HepG2 (cell line): Measurements from ENCODE around the gene REEP3. TPM values are rescaled to one million over a fixed set of nuclear protein-coding genes. Genes with fewer than 3 reads are reported as not detected.

Source experiments
- BCL6 ChIP-seq: IDR thresholded peaks from 2 replicates; pipeline ENCODE4 v1.6.1; 2016; ENCODE audit warnings: missing genetic modification reagents, missing compliant biosample characterization
- CBFB ChIP-seq: sonication (generic); formaldehyde crosslinking; IDR thresholded peaks from 2 replicates; pipeline ENCODE4 v1.4.0; 2020; ENCODE audit warnings: missing genetic modification reagents
- GATA4 ChIP-seq: sonication (generic); IDR thresholded peaks from 2 replicates; pipeline ENCODE4 v1.6.1; 2016; ENCODE audit warnings: antibody characterized with exemption, low read depth, borderline replicate concordance
- KMT2A ChIP-seq: sonication (generic); formaldehyde crosslinking; IDR thresholded peaks from 2 replicates; pipeline ENCODE4 v1.4.0; 2020; ENCODE audit warnings: missing genetic modification reagents
- MED8 ChIP-seq: sonication (generic); formaldehyde crosslinking; IDR thresholded peaks from 2 replicates; pipeline ENCODE4 v1.8.1; 2023; ENCODE audit warnings: mild to moderate bottlenecking, missing genetic modification reagents; ENCODE audit not compliant: insufficient replicate concordance
- NCOR1 ChIP-seq: fragments of 200-600 bp; sonication (generic); IDR thresholded peaks from 2 replicates; pipeline ENCODE4 v1.7.0; 2017; ENCODE audit warnings: antibody characterized with exemption, low read length, borderline replicate concordance
- SKI ChIP-seq: fragments of 450-650 bp; IDR thresholded peaks from one replicate; pipeline ENCODE4 v1.6.1; 2018; ENCODE audit warnings: mild to moderate bottlenecking; ENCODE audit not compliant: partially characterized antibody
- WIZ ChIP-seq: sonication (generic); formaldehyde crosslinking; IDR thresholded peaks from 2 replicates; pipeline ENCODE4 v1.5.1; 2020; ENCODE audit warnings: mild to moderate bottlenecking, missing genetic modification reagents
- ZBTB3 ChIP-seq: sonication (generic); formaldehyde crosslinking; IDR thresholded peaks from 2 replicates; pipeline ENCODE4 v1.4.0; 2020; ENCODE audit warnings: low read depth, mild to moderate bottlenecking, moderate library complexity, missing genetic modification reagents, borderline replicate concordance
- ZBTB38 ChIP-seq: sonication (generic); formaldehyde crosslinking; IDR thresholded peaks from 2 replicates; pipeline ENCODE4 v1.5.1; 2020; ENCODE audit warnings: mild to moderate bottlenecking, missing genetic modification reagents
- ZFP36 ChIP-seq: fragments of 150-350 bp; IDR thresholded peaks from 2 replicates; pipeline ENCODE4 v1.6.1; 2018; ENCODE audit warnings: borderline replicate concordance, low read length, low read depth; ENCODE audit not compliant: partially characterized antibody
- ZKSCAN8 ChIP-seq: IDR thresholded peaks from 2 replicates; pipeline ENCODE4 v1.6.1; 2016; ENCODE audit warnings: borderline replicate concordance, missing genetic modification reagents, missing compliant biosample characterization
- ZNF260 ChIP-seq: sonication (generic); formaldehyde crosslinking; IDR thresholded peaks from 2 replicates; pipeline ENCODE4 v1.4.0; 2020; ENCODE audit warnings: missing genetic modification reagents, low read depth, mild to moderate bottlenecking, borderline replicate concordance
- ZNF441 ChIP-seq: sonication (generic); formaldehyde crosslinking; IDR thresholded peaks from 2 replicates; pipeline ENCODE4 v1.7.0; 2021; ENCODE audit warnings: missing genetic modification reagents, borderline replicate concordance
- ZNF549 ChIP-seq: sonication (generic); formaldehyde crosslinking; IDR thresholded peaks from 2 replicates; pipeline ENCODE4 v1.5.0; 2020; ENCODE audit warnings: missing genetic modification reagents
- ZNF710 ChIP-seq: sonication (generic); formaldehyde crosslinking; IDR thresholded peaks from 2 replicates; pipeline ENCODE4 v1.5.0; 2020; ENCODE audit warnings: mild to moderate bottlenecking, missing genetic modification reagents, borderline replicate concordance
- ZNF800 ChIP-seq: sonication (generic); formaldehyde crosslinking; IDR thresholded peaks from 2 replicates; pipeline ENCODE4 v1.4.0; 2020; ENCODE audit warnings: missing genetic modification reagents
- ZNF841 ChIP-seq: sonication (generic); formaldehyde crosslinking; IDR thresholded peaks from 2 replicates; pipeline ENCODE4 v1.8.1; 2023; ENCODE audit warnings: missing genetic modification reagents, borderline replicate concordance
- ZSCAN20 ChIP-seq: sonication (generic); formaldehyde crosslinking; IDR thresholded peaks from 2 replicates; pipeline ENCODE4 v1.4.0; 2020; ENCODE audit warnings: missing genetic modification reagents, mild to moderate bottlenecking, borderline replicate concordance
- ZSCAN29 ChIP-seq: sonication (generic); formaldehyde crosslinking; conservative IDR thresholded peaks from 2 replicates; pipeline ENCODE4 v1.4.0; 2020; ENCODE audit warnings: mild to moderate bottlenecking, missing genetic modification reagents
- polyA plus RNA-seq, 8 experiments: library from polyadenylated mRNA; depleted of rRNA in 3 of 8; stranded (reverse) in 7 of 8; unstranded in 1 of 8; fragments of >200 nt; fragmentation: Illumina TruSeq in 4 of 8; extraction: Trizol in 4 of 8; gene quantifications; 2 replicates each; pipeline versions ENCODE4 v1.2.1 to v1.2.3, GENCODE V29; 2011 to 2016; ENCODE audit warnings: low read depth in 4 of 8, missing spikeins in 1 of 8, mixed read lengths in 1 of 8; ENCODE audit not compliant: insufficient read depth in 1 of 8
- total RNA-seq, 5 experiments: library from RNA; depleted of rRNA; stranded (reverse); fragments of >200 nt; fragmentation: Illumina TruSeq; extraction: Trizol; gene quantifications; 2 replicates each; pipeline ENCODE4 v1.2.3, GENCODE V29; 2016; ENCODE audit warnings: low read depth in 1 of 5
- TF ChIP-seq, protein P1 (sequence below): sonication (generic); formaldehyde crosslinking; IDR thresholded peaks from 2 replicates; pipeline ENCODE4 v1.4.0; 2020; ENCODE audit warnings: missing genetic modification reagents, mild to moderate bottlenecking, borderline replicate concordance
- TF ChIP-seq, protein P2 (sequence below): sonication (generic); formaldehyde crosslinking; IDR thresholded peaks from 2 replicates; pipeline ENCODE4 v1.8.1; 2023; ENCODE audit warnings: missing genetic modification reagents, mild to moderate bottlenecking, borderline replicate concordance

REEP3 gene
- total and polyA plus RNA-seq, 2 of the 13 experiments (the other 11 are each of a cell fraction or from before 2014, with no cell fraction given): 7.1 to 31.4 TPM

DNA sequence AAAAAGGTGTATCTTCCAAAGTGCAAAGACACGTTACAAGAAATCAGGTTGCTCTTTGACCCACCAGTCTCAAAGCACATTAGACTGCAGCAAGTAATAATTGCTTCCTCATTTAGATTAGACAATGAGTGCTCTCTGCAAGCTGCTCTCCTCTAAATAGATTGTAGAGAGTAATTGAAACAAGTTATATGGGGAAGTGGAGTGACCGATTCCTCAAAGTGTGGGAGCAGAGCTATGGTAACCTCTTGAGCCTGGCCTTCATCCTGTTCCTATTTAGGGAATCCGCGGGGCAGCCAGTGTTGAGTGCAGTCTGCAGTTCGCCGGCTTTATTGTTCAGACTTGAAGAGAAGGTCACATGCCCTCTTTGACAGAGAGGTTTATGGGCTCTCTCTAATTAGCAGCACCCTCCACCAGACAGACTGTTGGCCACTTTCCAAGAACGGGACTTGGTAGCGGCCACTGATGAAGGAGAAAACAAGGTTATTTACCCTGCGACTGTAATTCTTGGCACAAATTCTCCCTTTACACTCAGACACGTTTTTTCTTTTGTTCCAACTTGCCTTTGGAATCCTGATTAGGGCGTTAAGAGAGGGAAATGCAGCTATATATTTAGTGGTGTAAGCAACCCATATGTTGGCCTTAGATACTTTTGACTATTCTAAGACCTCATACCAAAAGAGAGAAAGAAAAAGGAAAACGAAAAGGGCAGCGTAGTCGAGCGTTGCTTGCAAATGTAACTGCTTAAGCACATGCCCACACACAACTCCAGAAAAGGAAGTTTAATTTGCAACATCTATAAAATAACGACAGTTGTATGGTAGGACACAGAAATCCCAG lies 107.5 kb downstream of the REEP3 start (continued):
- TF ChIP-seq ZKSCAN8 (no peak), WIZ (CRISPR knock-in tag) (no peak), ZBTB3 (no peak), ZSCAN20 (CRISPR knock-in tag) (no peak), ZNF800 (CRISPR knock-in tag) (0 out of 2 replicates have a peak, but pooled peaks have one; percentile 11), MED8 (no peak), ZNF841 (CRISPR knock-in tag) (no peak), ZNF710 (CRISPR knock-in tag) (no peak), ZNF549 (CRISPR knock-in tag) (no peak), KMT2A (CRISPR knock-in tag) (no peak), ZBTB38 (CRISPR knock-in tag) (no peak), ZNF441 (CRISPR knock-in tag) (no peak), BCL6 (CRISPR knock-in tag) (0 out of 2 replicates have a peak, but pooled peaks have one; percentile 10), ZFP36 (no peak), NCOR1 (no peak), ZNF260 (CRISPR knock-in tag) (no peak), ZSCAN29 (CRISPR knock-in tag) (no peak), SKI (no peak), GATA4 (no peak), CBFB (CRISPR knock-in tag) (0 out of 2 replicates have a peak, but pooled peaks have one; percentile 1)
- TF ChIP-seq, protein P1, sequence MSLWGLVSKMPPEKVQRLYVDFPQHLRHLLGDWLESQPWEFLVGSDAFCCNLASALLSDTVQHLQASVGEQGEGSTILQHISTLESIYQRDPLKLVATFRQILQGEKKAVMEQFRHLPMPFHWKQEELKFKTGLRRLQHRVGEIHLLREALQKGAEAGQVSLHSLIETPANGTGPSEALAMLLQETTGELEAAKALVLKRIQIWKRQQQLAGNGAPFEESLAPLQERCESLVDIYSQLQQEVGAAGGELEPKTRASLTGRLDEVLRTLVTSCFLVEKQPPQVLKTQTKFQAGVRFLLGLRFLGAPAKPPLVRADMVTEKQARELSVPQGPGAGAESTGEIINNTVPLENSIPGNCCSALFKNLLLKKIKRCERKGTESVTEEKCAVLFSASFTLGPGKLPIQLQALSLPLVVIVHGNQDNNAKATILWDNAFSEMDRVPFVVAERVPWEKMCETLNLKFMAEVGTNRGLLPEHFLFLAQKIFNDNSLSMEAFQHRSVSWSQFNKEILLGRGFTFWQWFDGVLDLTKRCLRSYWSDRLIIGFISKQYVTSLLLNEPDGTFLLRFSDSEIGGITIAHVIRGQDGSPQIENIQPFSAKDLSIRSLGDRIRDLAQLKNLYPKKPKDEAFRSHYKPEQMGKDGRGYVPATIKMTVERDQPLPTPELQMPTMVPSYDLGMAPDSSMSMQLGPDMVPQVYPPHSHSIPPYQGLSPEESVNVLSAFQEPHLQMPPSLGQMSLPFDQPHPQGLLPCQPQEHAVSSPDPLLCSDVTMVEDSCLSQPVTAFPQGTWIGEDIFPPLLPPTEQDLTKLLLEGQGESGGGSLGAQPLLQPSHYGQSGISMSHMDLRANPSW (CRISPR knock-in tag): no peak
- TF ChIP-seq, protein P2, sequence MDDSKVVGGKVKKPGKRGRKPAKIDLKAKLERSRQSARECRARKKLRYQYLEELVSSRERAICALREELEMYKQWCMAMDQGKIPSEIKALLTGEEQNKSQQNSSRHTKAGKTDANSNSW (CRISPR knock-in tag): no peak
